Esophagus muscularis mucosa (tissue), 4 donors: ENCODE measurements around the gene SSRP1.

Experiments used
- CTCF ChIP-seq, 3 experiments: fragments of 200-600 bp in 2 of 3; fragments of 450-650 bp in 1 of 3; sonication (generic) in 2 of 3; IDR thresholded peaks; one replicate each; pipeline ENCODE4 v1.5.1; 2017 to 2019; ENCODE audit warnings: antibody characterized with exemption in 3 of 3, mild to moderate bottlenecking in 2 of 3, moderate library complexity in 1 of 3
- EP300 ChIP-seq: sonication (generic); formaldehyde crosslinking; IDR thresholded peaks from one replicate; pipeline ENCODE4 v1.6.1; 2017; ENCODE audit warnings: antibody characterized with exemption
- POLR2A ChIP-seq: fragments of 450-650 bp; IDR thresholded peaks from one replicate; pipeline ENCODE4 v1.6.1; 2017; ENCODE audit warnings: antibody characterized with exemption, moderate library complexity, mild to moderate bottlenecking, low read depth

DNA sequence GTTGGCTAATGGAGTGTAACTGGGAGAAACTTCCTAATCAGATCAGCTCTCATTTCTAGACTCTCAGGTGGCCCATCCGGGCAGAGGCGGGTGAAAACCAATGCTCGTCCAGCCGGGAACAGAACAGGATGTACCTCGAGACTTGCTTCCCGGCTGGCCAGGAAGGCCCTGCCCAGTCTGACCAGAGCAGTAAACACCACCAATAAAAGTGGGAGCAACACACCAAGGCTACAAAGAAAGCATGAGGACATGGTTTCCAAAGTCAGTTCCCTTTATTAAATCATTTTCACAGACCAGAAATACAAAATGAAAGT is 10.0 kb downstream of the SSRP1 start:
- peak; percentile 84 for TF ChIP-seq EP300
- no peak for TF ChIP-seq CTCF (IDR thresholded peaks at IDR 0.05)
- no peak for TF ChIP-seq POLR2A
